Dermis microvascular lymphatic vessel endothelial cell (primary cell): Measurements from ENCODE around the gene CYP39A1. TPM values are rescaled to one million over a fixed set of nuclear protein-coding genes. Genes with fewer than 3 reads are reported as not detected.

Source experiments
- DNase-seq, 2 donors: peaks; one replicate each; pipeline versions ENCODE4 v3.0.0 to v3.0.0-alpha.2; 2010; ENCODE audit warnings: low read depth in 2 of 2
- total RNA-seq: library from RNA; depleted of rRNA; stranded (reverse); fragments of >200 nt; gene quantifications from 2 replicates; pipeline ENCODE4 v1.2.1, GENCODE V29; 2014

Gene CYP39A1
- total RNA-seq, 1 donor from 2014 or later: 0.26 TPM

DNA sequence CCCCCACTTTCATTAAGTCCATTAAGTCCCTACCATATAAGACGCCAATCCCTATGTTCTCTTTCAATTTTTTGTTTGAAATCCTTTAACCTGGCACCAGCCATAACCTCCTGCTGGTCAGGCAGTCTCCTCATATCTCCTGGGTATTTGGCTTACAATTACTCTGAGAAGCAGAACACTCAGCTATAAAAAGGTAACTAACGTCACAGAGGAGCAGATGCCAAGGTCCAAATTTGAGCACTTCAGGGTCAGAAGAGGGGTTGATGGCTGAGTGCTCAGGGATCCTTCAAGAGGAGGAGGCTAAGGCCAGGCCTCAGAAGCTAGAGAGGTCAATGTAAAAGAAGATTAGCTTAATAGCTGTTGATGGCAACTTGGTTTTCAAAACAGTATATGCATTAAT, 139.1 kb downstream of the CYP39A1 start:
- DNase-seq: no peak

DNA sequence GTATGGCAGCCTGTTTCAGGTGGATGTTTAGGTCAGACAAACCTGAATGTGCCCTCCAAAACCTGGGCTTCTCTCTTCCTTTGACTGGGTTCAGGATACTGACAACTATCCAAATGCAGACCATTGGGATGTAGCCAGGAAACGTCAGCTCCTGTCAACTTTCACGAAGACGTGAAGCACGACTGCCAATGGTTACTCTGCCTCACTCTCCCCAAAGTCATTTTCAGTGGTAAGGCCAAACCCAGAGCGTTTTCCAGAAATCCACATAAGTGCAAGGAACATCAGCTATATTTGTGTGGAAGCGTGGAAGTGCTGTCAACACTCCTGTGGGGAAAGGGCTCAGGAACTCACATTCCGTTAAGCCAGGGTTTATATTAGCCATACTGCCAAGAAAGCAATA, 141.3 kb downstream of the CYP39A1 start:
- DNase-seq: no peak

DNA sequence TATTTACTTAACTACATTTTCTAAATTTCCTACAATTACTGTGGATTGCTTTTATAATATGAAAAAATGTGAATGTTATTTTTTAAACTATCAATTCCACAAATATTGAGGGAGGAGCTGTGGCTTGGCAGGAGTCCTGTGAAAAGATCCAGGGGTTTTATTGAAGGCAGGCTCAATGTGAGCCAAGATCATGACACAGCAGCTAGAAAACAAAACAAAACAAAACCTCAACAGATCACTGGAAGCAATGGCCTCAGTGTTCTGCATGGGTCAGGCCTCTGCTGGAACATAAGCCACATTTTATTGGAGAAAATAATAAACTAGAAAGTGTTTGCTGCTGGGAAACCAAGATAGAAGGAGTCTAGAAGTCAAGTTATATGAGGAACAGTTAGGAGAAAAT, 142.0 kb downstream of the CYP39A1 start:
- no peak for DNase-seq

DNA sequence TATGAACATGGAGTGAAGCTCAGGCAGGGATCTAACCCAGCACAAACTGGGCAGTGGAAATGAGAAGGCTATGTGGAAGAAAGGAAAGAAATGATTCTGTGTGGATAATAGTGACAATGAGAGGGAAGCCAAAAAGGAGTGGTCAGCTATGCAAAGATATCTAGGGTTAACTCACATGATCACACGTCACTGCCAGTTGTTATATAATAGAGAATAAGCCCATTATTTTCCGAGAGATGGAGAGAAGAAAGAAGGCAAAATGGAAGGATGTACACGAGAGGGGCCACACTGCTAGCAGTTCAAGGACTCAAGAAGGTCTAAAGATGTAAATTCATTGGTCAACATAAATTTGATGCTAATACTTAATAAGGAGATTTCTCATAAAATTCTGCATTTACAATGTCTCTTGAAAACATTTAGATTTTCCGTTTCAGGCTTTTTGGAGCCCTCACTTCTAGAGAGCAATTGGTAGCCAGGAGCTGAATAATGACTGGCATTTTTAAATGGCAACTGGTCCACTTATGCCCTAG, 142.6 kb downstream of the CYP39A1 start:
- no peak for DNase-seq

DNA sequence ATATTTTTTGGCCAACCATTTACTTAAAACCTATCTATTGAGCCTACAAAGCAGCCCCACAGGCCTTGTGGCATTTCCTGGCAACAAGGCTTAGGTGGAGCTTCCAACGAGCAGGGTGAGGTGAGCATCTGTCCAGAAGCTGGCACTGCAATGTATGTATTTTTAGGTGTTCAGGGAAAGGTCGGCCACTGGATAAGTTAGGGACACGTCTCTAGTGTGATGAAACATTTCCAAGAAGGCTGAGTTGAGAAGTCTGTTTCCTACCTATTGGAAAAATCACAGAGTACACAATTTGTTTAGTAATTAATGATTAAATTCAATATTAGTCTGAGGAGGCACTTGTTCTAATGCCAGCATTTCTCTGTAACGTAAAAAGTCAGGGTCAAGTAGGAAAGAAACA, 143.6 kb downstream of the CYP39A1 start:
- DNase-seq: no peak

DNA sequence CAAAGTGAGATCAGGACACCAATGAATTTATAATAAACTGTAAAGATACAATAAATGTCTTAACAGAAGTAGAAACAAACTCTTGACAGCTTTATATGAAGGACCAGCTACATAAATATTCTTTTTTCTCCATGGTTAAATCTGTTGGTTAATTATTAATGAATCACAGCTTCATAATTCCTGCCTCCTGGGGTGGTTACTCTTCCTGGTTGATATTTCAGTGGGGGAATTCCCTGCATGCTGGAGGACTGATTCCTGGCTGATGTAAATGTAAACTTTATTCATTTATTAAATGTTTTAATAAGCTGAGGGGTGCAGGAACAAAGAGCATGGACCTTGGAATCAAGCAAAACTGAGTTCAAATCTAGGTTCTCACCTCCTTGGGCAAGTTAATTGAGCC, 145.2 kb downstream of the CYP39A1 start:
- DNase-seq: no peak

DNA sequence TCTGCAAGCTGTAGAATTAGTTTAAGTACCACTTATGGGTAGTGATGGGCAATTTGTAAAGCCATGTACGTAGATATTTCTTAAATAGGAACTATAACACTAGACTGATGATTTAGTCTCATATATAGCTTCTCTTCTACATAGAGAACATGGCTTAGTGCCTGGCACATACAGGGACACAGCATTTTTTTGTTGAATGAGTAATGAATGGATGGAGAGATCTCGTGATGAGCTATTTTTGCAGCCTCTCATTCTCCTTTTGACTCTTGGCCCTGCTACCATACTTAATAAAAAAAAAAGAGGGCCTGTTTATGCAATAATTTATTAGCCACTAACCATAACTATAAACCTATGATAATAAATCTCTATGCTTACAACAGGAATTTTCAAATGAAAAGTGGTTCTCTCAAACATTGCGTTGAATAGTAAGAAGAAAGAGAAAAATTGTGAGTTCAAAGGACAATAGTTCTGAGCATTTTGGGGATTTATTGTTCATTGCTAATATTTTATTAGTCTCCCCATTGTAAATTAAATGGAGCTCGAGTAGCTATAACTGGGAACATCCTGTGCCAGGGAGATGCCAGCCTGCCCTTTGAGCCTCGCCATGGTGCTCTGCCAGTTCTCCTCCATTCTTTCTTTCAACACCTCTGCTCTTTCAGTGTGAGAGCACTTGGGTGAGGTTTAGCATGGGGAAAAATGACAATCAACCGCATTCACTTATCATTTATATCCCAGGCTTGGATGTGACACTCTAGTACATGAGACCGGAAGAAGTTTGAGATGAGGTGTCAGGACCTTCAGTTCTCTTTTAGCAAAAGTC, 146.7 kb downstream of the CYP39A1 start:
- no peak for DNase-seq

DNA sequence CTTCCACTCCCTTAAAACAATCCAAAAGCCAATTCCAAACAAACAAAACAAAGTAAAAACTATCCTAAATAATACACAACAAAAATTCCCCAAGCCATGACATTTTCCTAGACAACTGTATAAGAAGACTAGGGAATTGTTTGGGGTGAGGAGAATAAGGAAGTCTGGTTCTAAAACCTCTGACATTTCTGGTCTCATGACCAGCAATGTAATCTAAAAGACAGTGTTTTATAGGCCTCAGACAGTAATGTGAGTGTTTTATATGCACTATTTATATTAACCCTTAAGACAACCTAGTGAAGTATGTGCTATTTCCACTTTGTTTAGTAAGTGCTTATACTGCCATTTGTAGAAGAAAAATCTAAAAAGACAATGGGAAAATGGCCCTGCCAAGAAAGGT, 148.4 kb downstream of the CYP39A1 start:
- DNase-seq: no peak

DNA sequence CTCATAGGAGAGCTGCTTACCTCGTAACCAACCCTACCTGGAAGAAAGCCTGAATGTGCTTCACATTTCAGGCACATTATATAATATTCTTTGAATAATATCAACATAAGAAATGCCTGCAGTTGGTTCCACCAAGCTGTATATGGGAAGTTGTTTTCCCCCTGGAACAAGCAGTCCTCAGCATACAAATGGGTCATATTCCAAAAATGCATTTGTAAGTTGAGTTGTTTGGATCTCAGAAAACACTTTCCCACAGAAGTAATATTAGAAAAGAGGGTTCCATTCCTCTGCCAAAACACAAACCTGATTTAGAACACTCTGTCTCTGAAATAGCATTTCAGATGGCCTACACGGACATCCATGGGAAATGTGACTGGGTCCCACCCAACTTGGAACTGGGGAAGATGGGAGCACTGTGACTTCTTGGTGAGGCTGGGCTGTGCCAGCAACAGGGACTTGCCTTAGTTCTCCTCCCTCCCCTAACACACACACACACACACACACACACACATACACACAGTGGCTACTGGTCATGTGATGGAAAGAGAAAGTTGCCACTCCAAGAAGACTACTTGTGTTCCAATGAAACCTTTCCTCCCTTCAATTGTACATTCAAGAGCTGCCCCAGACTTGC, 150.0 kb downstream of the CYP39A1 start:
- DNase-seq: no peak

DNA sequence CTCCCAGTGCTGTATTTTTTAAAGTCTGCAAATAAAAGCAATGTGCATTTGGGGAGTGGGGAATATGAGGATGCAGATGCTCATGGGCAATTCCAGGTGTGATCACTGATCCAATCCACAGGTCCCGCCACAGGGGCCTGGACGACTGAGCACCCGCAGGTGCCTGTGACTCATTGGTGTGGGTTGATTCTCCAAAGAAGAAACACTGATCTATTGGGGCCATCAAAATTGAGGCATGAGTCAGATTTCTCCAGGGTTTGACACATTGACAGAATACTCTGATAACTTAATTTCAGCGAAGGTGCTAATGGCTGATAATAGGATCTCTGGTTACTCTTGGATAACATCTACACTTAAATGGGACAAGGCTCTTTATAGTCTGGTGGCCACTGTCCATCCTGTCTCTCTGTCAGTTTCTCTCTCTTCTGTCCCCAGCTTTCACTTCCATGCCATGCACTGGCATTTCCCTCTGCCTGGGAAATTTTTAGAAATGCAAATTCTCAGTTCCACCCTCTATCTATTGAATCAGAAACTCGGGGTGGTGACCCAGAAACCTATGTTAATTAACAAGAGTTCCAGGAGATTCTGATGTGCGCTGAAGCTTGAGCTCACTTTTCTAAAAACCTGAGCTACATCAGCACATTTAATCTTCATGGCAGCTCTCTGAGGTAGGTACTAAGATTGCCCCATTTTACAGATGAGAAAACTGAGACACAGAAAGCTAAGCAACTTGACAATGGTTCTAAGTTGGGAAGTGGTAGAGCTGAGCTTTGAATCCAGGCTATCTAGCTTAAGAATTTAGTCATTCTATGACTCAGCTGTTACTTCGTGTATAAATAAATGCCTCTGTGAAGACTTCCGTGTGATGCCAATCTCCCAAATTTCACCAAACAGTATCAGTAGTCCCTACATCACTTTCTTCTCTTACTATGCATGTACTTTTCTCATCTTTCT, 151.2 kb downstream of the CYP39A1 start:
- no peak for DNase-seq

DNA sequence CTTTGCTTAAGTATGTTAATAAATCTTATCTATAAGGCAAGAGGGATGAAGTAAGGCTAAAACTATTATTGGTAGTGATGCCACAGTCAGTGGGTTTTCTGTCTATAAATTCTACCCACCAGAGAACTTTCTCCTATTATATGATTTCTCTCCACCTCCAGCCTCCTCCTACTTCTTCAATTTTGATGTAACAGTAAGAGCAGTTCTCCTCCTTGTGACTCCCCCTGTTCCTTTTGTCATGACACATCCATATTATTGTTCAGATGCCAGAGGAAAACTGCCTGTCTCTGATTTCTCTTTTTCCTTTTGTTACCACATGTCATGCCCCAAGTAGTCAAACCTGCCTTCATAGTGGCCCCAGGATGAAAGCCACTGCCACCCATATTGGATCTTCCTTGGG, 152.2 kb downstream of the CYP39A1 start:
- no peak for DNase-seq

Other genes starting within 250 kb of the CYP39A1 start
- gene RCAN2, start 161.4 kb downstream of the CYP39A1 start, total RNA-seq: 0.25 and 0.26 TPM in 2 replicates
- gene SLC25A27, start 157 bp upstream of the CYP39A1 start, total RNA-seq: 0.26 and 0.51 TPM in 2 replicates
- under 0.01 TPM in 2 replicates for gene TDRD6, start 35.1 kb upstream of the CYP39A1 start, total RNA-seq
- under 0.01 TPM in 1 of 2 replicates, not detected in the other for gene PLA2G7, start 82.6 kb upstream of the CYP39A1 start, total RNA-seq
- gene ANKRD66, start 94.1 kb upstream of the CYP39A1 start, total RNA-seq: not detected in 2 replicates
- not detected in 2 replicates for gene MEP1A, start 140.6 kb upstream of the CYP39A1 start, total RNA-seq